HG03108 (cell line): ENCODE measurements around the gene OR13C9.
"Not testable (repeated sequence)": the region's sequence is repeated elsewhere in the genome, so short reads cannot be mapped to it uniquely, and the experiment has no call there.

Experiments used
- ATAC-seq: cut with Tn5 transposase; IDR thresholded peaks from one replicate; pipeline ENCODE4 v1.9.1; 2021; ENCODE audit warnings: moderate library complexity; ENCODE audit not compliant: unreplicated experiment

The OR13C9 gene, protein sequence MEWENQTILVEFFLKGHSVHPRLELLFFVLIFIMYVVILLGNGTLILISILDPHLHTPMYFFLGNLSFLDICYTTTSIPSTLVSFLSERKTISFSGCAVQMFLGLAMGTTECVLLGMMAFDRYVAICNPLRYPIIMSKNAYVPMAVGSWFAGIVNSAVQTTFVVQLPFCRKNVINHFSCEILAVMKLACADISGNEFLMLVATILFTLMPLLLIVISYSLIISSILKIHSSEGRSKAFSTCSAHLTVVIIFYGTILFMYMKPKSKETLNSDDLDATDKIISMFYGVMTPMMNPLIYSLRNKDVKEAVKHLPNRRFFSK

DNA sequence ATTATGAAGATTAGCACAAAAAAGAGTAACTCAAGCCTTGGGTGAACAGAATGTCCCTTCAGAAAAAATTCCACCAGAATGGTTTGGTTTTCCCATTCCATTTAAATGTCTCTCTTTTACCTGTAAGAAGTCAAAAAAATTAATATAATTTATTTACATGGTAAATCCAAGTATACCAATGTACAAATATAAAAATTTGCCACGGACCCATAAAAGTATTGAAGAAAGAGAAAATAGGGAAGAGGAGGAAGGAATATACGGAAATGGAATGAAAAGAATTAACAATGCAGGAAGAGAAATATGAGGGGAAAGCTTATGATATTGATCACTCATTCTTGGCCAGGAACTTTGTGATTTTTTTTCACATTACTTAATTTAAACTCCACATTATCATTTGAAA, at the start of gene OR13C9:
TSS of gene OR13C9 (minus strand) at position 101 of the 400 bp plus-strand sequence. CDS start at position 101, 0 bp downstream.
- no peak for ATAC-seq

DNA sequence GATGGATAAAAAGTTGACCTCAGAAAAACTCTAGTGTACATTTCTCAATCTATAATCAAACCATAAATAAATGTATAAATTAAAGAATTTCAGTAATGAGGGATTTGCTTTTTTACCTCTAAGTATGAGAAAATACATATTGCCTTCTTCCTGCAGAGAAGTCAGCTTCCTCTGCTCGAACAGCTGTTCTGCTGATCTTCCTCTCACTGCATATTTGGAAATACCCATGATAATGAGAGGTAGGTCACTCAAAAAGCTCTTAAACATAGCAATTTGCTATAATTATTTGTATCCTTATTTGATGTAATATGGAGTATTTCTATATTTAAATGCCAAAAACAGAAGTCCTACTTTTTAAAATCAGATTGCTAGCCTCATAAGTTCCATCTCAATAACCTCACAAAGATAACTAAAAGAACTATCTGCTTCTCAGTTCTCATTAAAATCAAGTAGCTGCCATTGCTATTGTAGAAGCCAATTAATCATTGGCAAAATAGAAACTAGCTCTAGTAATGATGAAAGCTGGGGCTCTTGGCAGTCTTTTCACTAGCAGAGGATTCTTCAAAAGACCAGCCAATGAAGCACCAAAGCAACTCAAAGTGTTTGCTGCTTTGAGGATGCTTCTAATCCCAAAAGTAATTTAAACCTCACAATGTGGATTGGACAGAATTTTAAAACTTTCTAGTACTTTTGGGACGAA, 40.6 kb upstream of the OR13C9 start:
- ATAC-seq = no peak

DNA sequence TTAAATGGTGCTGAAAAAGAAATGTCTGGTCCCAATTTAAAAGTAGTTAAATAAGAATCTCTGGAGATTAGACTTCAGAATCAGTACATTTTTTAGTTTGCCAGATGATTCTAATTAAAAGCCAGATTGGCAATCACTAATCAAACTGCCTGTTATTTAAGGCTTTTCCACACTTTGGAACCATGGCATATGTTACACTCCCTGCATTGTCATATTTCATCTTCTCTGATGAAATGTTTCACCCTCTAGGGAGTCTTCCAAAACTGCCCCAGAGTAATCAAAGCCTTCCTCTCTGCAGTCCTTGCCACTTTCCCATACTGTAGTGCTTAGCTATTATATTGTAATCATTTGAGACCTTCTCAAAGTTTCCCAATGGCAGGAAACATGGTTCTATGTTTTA, 17.5 kb upstream of the OR13C9 start:
- ATAC-seq = no peak

DNA sequence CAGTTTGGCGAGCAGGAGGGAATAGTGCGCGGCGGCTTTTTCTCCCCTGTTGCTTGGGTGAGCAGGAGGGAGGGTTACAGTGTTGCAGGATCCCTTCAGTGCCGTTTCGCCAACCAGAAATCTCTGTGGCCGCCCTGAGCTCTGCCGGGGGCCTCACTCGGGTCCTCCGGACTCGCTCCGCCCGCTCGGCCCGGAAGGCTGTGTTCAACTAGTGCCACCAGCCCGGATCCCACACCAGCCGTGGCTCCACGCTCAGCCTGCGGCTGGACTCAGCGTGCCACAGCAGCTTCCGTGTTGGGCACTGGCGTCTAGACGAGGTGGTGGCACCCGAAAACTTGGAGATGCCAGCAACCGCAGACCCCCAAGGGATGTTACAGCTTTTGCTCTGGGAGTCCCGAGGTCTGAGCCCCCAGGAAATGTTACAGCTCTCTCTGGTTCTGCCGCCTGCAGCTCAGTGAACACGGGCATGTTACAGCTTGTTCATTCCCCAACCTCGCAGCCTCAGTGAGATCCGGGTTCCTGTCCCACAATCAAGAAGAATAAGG, 16.0 kb upstream of the OR13C9 start:
- ATAC-seq = no peak

DNA sequence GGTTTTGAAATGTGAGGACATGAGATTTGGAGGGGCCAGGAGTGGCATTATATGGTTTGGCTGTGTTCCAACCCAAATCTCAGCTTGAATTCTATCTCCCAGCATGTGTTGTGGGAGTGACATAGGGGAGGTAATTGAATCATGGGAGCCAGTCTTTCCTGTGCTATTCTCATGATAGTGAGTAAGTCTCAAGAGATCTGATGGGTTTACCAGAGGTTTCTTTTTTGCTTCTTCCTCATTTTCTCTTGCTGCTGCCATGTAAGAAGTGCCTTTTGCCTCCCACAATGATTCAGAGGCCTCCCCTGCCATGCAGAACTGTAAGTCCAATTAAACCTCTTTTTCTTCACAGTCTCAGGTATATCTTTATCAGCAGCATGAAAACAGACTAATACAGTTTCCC, 8.0 kb upstream of the OR13C9 start:
- ATAC-seq = not testable (repeated sequence)

DNA sequence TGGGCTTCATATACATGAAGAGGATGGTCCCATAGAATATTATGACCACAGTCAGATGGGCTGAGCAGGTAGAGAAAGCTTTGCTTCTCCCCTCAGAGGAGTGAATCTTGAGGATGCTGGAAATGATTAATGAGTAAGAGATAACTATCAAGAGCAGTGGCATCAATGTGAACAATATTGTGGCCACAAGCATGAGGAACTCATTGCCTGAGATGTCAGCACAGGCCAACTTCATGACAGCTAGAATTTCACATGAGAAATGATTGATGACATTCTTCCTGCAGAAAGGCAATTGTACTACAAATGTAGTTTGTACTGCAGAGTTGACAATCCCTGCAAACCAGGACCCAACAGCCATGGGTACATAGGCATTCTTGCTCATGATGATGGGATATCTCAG, 586 bp downstream of the OR13C9 start:
- no peak for ATAC-seq

DNA sequence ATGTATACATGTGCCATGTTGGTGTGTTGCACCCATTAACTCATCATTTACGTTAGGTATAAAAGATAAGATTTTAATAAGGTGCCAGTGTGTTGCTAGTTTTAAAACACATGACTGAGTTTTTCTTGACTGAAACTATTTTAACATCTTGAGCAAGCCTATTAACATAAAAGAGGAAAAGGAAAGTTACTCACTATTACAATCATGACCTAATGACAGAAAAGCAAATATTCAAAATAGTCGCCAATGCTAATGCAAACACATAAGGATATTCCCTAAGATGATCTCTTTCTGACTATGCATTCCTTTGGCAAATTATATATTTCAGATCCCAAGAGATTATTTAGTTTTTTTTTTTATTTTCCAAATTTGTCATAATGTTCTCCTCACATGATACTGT, 6.8 kb downstream of the OR13C9 start:
- ATAC-seq = no peak

DNA sequence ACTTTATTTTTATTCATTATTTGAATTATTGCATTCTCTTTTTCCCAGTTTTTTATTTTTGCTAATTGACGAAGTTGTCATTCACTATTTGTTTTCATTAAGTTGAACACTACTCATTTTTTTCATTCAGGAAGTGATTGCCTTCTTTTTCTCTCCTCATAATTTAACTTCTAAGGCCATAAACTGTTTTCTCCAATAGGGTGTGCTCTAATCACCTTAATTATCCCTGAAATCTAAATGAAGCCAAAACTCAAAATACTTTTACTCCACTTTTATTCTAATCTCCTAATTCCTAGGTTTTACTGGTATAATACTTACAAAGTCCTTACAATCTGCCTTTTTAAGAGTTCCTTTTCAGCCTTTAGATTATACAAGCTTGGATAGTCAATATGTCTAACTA, 9.7 kb downstream of the OR13C9 start:
- ATAC-seq = no peak

DNA sequence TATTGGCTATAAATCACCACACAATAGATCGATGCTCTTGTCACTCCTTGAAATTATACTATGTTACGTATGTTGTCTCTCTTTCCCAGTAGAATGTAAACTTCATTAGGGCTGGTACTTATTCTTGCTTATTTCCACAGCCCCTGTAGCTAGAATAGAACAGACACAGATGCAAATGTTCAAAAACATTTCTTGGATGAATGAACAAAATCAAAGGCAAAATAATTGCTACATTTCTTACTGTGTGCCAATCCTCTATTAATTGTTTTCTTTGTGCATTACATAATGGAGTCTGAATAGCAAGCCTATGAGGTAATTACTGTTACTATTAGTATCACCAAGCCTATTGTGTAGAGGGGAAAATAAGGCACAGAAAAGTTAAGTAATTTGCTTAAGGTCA, 11.9 kb downstream of the OR13C9 start:
- no peak for ATAC-seq

DNA sequence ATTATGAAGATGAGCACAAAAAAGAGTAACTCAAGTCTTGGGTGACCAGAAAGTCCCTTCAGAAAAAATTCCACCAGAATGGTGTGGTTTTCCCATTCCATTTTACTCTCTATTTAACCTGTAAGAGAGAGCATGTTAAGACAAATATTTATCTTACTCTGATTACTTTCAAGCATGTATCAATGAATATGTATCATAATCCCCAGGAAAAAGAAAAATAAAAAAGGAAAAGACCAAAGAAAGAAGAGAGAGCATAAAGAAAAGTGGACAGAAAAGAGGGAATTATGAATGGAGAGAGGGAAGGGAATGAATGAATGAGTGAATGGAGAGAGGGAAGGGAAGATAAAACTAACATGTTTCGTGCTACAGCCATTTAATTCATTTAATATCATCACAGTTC, 12.5 kb downstream of the OR13C9 start, which contains the start of gene OR13C2:
TSS of gene OR13C2 (minus strand) at position 101 of the 400 bp plus-strand sequence. CDS start at position 101, 0 bp downstream.
- not testable (repeated sequence) for ATAC-seq

DNA sequence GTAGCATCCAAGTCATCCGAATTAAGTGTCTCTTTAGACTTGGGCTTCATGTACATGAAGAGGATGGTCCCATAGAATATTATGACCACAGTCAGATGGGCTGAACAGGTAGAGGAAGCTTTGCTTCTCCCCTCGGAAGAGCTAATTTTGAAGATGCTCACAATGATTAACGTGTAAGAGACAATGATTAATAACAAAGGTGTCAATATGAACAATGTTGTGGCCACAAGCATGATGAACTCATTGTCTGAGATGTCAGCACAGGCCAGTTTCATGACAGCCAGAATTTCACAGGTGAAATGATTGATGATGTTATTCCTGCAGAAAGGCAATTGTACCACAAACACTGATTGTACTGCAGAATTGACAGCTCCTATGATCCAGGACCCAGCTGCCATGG, 13.2 kb downstream of the OR13C9 start:
- no peak for ATAC-seq

DNA sequence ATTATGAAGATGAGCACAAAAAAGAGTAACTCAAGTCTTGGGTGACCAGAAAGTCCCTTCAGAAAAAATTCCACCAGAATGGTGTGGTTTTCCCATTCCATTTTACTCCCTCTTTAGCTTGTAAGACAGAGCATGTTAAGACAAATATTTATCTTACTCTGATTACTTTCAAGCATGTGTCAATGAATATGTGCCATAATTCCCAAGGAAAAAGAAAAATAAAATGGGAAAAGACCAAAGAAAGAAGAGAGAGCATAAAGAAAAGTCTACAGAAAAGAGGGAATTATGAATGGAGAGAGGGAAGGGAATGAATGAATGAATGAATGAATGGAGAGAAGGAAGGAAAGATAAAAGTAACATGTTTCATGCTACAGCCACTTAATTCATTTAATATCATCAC, 18.7 kb downstream of the OR13C9 start, which contains the start of gene OR13C5:
TSS of gene OR13C5 (minus strand) at position 101 of the 400 bp plus-strand sequence. CDS start at position 101, 0 bp downstream.
- not testable (repeated sequence) for ATAC-seq

DNA sequence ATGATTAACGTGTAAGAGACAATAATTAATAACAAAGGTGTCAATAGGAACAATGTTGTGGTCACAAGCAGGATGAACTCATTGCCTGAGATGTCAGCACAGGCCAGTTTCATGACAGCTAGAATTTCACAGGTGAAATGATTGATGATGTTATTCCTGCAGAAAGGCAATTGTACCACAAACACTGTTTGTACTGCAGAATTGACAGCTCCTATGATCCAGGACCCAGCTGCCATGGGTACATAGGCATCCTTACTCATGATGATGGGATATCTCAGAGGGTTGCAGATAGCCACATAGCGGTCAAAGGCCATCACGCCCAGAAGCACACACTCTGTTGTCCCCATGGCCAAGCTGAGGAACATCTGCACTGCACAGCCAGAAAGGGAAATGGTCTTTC, 19.3 kb downstream of the OR13C9 start:
- ATAC-seq = not testable (repeated sequence)

DNA sequence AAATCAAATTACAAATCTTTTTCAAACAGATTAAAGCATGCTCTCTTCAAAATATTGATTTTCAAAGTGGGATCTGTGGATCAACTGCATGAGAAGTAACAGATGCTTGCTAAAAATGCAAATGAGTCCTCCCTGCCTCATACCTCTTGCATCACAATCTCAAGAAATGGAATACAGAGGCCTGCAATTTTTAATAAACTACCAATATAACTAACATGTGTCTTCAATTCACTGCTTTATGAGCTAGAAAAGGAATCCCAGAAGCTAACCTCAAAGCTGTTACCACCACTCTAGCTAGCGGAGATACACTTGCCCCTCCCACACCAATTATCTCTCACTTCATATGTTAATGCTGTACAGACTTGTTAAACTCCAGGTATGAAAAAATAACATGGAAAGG, 28.4 kb downstream of the OR13C9 start:
- no peak for ATAC-seq

DNA sequence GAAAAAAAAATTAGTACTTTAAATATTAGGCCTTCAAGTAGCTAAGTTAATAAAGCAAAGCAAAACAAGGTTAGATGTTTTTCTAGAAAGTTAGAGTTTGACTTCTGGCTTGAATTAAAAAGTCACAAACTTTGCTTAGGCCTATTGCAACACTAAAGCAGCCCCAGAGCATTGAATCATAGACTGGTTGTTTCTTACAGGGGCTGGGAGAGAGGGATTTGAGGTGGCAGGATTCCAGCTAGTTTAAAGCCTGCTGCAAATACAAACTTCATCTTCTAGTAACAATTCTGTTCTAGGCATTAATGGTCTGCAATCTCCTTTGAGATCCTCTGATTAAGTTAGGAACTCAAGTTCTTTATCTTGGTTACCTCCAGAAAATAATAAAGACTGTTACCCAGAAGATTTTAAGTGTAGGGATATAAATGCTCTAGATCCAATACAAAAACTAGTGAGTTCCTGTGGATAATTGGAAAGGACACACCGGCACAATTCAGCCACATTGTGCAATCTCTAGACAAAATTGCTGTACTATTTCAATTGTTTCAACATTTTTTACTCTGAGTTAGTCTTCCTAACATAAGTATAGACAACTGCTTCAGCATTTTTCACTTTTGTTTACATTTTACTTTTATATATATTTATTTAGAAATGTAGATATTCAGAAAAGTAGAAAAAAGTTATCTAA, 31.4 kb downstream of the OR13C9 start:
- ATAC-seq = no peak

DNA sequence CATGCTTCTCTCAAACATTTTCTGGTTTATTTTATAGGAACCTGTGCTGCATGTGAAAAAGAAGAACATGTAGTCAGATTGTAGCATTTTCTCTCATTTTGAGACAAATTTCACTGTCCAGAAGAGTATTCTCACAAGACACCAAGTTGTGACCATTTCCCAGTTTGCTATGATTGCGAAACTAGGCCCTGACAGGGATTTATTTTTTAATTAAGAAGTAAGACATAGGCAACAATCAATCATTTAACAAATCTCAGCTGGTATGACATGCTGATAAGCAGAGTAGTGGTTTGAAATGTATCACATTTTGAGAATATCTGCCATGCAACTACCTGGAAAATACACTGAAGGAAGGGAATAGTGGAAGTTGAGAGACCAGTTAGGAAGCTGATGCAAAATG, 37.4 kb downstream of the OR13C9 start:
- no peak for ATAC-seq

DNA sequence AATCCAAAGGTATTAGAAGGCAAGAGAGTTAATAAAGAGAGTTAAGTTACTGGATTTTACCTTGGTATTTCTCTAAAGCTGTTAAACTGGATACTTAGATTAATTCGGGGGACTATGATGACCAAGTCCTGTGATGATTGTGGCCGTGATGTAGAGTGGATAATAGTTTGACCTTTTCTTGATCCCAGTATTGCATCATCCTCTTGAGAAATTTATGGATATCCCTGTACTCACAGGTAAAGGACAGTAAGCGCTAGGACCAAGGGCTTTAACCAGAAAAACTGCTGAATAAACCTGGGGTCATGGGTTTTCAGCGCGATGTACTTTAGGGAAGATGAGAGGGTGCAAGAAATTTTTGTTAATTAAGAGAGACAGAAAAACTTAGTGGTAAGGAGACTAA, 40.7 kb downstream of the OR13C9 start:
- no peak for ATAC-seq

DNA sequence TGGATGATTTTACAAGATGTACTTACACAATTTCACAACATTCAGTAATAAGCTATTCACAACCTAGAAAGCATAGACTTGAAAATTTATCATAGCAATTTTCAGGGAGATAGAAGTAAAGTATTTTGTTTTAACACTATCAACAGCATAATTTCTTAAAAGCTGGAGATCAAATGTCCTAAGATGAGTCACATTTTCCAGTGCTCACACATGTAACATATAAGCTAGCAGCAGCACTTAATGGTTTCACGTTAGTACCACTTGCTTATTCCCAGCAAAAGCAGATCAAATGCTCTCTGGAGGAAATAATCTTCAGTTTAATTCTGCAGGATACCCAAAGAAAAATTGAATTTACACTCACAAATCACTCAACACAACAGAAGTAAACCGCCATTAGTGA, 42.5 kb downstream of the OR13C9 start:
- no peak for ATAC-seq

DNA sequence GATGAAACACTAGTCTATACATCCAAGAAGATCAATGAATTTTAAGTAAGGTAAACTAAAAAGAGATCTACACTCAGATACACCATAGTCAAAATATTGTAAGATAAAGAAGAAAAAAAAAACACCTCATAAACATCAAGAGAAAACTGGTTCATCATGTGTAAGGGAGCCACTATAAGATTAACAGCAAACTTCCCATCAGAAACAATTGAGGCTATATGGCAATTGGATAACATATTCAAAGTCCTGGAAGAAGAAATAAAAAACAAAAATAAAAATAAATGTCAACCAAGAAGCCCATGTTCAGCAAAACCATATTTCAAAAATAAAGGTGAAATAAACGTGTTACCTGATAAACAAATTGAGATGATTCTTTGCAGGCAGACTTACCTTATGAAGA, 45.4 kb downstream of the OR13C9 start:
- ATAC-seq = no peak

DNA sequence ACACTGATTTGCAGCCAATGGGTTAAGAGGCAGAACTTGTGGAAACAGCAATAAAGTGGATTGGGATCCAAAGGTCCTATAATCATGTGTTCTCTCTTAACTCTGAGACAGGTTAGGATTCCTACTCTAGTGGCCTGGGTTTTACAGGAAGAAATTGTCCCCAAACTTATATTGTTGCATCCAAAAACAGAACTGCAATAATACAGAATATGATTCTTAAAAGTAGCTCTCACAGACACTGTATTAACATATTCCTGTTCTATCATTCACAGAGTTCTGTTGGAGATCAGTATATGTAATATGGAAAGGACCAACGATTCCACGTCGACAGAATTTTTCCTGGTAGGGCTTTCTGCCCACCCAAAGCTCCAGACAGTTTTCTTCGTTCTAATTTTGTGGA, 49.1 kb downstream of the OR13C9 start, which contains the start of gene OR13C8:
TSS of gene OR13C8 (plus strand) at position 301 of the 400 bp plus-strand sequence. CDS start at position 301, 0 bp downstream.
- no peak for ATAC-seq
